ENCODE results near the gene OR10AD1. TPM values are rescaled to one million over a fixed set of nuclear protein-coding genes. Genes with fewer than 3 reads are reported as not detected.

OR10AD1 gene
- total and polyA plus RNA-seq, 9 of the 15 experiments (the other 6 are each of a cell fraction or from before 2014, with no cell fraction given) = not detected

DNA sequence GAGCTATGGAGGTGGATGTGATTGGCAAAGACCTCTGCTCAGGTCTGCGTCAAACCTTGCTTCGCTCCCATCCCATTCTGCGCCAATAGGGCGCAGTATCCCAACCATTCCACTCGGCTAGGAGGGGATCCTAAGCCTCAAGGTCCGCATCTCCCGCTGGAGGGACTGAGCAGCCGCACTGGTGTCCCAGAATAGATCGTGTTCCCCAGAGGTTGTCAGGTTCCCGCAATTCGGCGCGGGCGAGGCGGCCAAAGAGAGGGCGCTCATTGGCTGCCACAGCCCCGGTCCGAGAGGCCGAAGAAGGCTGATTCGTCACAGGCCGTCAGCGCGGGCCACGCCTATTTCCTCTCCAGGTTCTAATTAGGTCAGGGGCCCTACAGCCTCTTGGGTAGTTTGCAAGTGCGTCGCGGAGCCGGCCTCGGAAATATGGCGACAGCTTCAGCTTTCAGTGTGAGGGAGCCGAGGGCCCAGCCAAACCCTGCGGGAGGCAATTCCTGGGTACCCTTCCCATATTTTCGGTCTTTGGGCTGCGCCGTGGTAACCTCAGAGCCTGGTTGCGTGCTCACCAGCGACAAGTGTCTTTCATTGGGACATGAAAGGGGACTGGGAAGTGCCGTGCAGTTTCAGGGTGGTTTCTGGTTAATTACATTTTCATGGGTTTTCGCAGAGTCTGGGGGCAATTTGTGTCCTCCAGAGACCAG lies 5.0 kb downstream of the OR10AD1 start (continued):
- TF ChIP-seq, protein P1, sequence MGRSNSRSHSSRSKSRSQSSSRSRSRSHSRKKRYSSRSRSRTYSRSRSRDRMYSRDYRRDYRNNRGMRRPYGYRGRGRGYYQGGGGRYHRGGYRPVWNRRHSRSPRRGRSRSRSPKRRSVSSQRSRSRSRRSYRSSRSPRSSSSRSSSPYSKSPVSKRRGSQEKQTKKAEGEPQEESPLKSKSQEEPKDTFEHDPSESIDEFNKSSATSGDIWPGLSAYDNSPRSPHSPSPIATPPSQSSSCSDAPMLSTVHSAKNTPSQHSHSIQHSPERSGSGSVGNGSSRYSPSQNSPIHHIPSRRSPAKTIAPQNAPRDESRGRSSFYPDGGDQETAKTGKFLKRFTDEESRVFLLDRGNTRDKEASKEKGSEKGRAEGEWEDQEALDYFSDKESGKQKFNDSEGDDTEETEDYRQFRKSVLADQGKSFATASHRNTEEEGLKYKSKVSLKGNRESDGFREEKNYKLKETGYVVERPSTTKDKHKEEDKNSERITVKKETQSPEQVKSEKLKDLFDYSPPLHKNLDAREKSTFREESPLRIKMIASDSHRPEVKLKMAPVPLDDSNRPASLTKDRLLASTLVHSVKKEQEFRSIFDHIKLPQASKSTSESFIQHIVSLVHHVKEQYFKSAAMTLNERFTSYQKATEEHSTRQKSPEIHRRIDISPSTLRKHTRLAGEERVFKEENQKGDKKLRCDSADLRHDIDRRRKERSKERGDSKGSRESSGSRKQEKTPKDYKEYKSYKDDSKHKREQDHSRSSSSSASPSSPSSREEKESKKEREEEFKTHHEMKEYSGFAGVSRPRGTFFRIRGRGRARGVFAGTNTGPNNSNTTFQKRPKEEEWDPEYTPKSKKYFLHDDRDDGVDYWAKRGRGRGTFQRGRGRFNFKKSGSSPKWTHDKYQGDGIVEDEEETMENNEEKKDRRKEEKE (IDR thresholded peaks at IDR 0.05; ENCODE audit: borderline replicate concordance in 1 of 2, control insufficient read depth in 1 of 2, low read depth in 2 of 2, low read length in 1 of 2) = no peak
- TF ChIP-seq ASH1L (IDR thresholded peaks at IDR 0.05; ENCODE audit: borderline replicate concordance, low read depth, partially characterized antibody) (no peak), ZNF41 (CRISPR knock-in tag; conservative IDR thresholded peaks at IDR 0.05) (no peak), YY1 (IDR thresholded peaks at IDR 0.05; ENCODE audit: borderline replicate concordance in 1 of 3, control insufficient read depth in 1 of 3, extremely low read depth in 1 of 3, insufficient read depth in 3 of 3, insufficient read length in 1 of 3, insufficient replicate concordance in 2 of 3, low read depth in 1 of 3, low read length in 2 of 3) (peak; percentile 61 to 94 (median 85)), HNRNPLL (IDR thresholded peaks at IDR 0.05; ENCODE audit: low read depth, low read length, poor library complexity, severe bottlenecking) (peak; percentile 68), BACH1 (tag; IDR thresholded peaks at IDR 0.05) (no peak), ZNF583 (CRISPR knock-in tag; IDR thresholded peaks at IDR 0.05) (no peak), SREBF1 (IDR thresholded peaks at IDR 0.05; ENCODE audit: borderline replicate concordance, low read depth, low read length) (no peak), RBM34 (IDR thresholded peaks at IDR 0.05; ENCODE audit: borderline replicate concordance, insufficient read depth, low read length) (no peak), HDAC6 (IDR thresholded peaks at IDR 0.05; ENCODE audit: low read depth, low read length) (no peak), POLR2G (IDR thresholded peaks at IDR 0.05; ENCODE audit: low read depth, low read length) (peak; percentile 99), ZNF165 (CRISPR knock-in tag; IDR thresholded peaks at IDR 0.05; ENCODE audit: borderline replicate concordance) (no peak), MXI1 (IDR thresholded peaks at IDR 0.05; ENCODE audit: low read depth, low read length) (no peak)
- TF ChIP-seq, protein P2, sequence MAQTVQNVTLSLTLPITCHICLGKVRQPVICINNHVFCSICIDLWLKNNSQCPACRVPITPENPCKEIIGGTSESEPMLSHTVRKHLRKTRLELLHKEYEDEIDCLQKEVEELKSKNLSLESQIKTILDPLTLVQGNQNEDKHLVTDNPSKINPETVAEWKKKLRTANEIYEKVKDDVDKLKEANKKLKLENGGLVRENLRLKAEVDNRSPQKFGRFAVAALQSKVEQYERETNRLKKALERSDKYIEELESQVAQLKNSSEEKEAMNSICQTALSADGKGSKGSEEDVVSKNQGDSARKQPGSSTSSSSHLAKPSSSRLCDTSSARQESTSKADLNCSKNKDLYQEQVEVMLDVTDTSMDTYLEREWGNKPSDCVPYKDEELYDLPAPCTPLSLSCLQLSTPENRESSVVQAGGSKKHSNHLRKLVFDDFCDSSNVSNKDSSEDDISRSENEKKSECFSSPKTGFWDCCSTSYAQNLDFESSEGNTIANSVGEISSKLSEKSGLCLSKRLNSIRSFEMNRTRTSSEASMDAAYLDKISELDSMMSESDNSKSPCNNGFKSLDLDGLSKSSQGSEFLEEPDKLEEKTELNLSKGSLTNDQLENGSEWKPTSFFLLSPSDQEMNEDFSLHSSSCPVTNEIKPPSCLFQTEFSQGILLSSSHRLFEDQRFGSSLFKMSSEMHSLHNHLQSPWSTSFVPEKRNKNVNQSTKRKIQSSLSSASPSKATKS (CRISPR knock-in tag; IDR thresholded peaks at IDR 0.05) = no peak
- TF ChIP-seq, protein P3, sequence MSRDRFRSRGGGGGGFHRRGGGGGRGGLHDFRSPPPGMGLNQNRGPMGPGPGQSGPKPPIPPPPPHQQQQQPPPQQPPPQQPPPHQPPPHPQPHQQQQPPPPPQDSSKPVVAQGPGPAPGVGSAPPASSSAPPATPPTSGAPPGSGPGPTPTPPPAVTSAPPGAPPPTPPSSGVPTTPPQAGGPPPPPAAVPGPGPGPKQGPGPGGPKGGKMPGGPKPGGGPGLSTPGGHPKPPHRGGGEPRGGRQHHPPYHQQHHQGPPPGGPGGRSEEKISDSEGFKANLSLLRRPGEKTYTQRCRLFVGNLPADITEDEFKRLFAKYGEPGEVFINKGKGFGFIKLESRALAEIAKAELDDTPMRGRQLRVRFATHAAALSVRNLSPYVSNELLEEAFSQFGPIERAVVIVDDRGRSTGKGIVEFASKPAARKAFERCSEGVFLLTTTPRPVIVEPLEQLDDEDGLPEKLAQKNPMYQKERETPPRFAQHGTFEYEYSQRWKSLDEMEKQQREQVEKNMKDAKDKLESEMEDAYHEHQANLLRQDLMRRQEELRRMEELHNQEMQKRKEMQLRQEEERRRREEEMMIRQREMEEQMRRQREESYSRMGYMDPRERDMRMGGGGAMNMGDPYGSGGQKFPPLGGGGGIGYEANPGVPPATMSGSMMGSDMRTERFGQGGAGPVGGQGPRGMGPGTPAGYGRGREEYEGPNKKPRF (IDR thresholded peaks at IDR 0.05; ENCODE audit: low read depth, low read length) = no peak
- TF ChIP-seq, protein P4, sequence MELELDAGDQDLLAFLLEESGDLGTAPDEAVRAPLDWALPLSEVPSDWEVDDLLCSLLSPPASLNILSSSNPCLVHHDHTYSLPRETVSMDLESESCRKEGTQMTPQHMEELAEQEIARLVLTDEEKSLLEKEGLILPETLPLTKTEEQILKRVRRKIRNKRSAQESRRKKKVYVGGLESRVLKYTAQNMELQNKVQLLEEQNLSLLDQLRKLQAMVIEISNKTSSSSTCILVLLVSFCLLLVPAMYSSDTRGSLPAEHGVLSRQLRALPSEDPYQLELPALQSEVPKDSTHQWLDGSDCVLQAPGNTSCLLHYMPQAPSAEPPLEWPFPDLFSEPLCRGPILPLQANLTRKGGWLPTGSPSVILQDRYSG (tag; conservative IDR thresholded peaks at IDR 0.05; ENCODE audit: low read depth) = no peak

All from K562 (cell line).